ENCODE measurements around the gene ZBTB16.

Gene ZBTB16

DNA sequence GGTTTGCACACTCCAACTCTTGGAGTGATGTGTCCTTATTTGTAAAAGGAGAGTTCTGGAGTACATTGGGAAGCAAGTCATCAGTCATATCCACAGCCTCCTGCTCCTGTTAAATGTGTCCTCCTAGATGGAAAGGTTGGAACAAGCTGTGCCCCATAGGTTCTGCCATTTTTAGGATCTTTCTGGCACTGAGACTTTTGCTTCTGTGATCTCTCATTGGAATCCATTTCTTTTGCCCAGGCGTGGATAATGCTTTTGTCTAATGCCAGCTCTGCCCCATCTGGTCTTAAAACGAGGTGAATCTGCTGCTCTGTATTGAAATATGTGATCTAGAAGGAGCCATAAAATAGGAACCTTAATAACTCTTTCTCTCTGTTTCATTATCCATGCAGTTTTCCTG lies 66.4 kb downstream of the ZBTB16 start:
- no peaks in the 10 kb centered on the region for H3K27me3 ChIP-seq (ENCODE audit: insufficient read depth, poor library complexity, severe bottlenecking)
- H3K36me3 ChIP-seq (ENCODE audit: low read depth), result peaks cover 9% of the 10 kb centered on the region
- no peak overlapping the region for H3K4me3 ChIP-seq (ENCODE audit: severe bottlenecking)
- ATAC-seq (ENCODE audit: low read depth) (no peak), DNase-seq (ENCODE audit: low spot score) (no peak)
- H3K4me1 ChIP-seq (ENCODE audit: insufficient read depth, poor library complexity, severe bottlenecking), result no peaks in the 10 kb centered on the region
- TF ChIP-seq, protein P1, sequence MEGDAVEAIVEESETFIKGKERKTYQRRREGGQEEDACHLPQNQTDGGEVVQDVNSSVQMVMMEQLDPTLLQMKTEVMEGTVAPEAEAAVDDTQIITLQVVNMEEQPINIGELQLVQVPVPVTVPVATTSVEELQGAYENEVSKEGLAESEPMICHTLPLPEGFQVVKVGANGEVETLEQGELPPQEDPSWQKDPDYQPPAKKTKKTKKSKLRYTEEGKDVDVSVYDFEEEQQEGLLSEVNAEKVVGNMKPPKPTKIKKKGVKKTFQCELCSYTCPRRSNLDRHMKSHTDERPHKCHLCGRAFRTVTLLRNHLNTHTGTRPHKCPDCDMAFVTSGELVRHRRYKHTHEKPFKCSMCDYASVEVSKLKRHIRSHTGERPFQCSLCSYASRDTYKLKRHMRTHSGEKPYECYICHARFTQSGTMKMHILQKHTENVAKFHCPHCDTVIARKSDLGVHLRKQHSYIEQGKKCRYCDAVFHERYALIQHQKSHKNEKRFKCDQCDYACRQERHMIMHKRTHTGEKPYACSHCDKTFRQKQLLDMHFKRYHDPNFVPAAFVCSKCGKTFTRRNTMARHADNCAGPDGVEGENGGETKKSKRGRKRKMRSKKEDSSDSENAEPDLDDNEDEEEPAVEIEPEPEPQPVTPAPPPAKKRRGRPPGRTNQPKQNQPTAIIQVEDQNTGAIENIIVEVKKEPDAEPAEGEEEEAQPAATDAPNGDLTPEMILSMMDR (IDR thresholded peaks at IDR 0.05; ENCODE audit: poor library complexity, severe bottlenecking), result no peak
- H3K9me3 ChIP-seq (ENCODE audit: severe bottlenecking), result no peaks in the 10 kb centered on the region
- no peak overlapping the region for H3K27ac ChIP-seq (ENCODE audit: poor library complexity, severe bottlenecking)

DNA sequence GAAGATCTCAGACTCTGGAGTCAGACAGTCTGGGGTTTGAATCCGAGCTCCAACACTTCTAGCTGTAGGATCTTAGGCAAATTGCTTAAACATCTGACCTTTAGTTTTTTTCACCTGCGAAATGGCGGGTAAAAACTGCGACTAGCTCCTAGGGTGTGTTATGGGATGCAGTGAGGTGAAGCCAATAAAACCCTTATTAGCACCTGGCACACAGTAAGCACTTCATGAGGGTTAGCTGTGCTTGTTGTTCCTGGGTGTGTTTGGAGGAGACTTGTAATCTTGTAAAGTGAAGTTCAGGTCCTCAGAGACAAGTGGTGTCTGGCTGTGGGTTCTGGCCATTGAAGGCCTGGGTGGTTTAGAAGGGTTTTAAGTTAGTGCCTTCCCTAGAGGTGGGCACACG lies 68.9 kb downstream of the ZBTB16 start:
- H3K27me3 ChIP-seq (ENCODE audit: insufficient read depth, poor library complexity, severe bottlenecking), result no peaks in the 10 kb centered on the region
- no peak for ATAC-seq (ENCODE audit: low read depth)
- H3K4me1 ChIP-seq (ENCODE audit: insufficient read depth, poor library complexity, severe bottlenecking), result peaks cover 12% of the 10 kb centered on the region
- H3K27ac ChIP-seq (ENCODE audit: poor library complexity, severe bottlenecking), result no peak overlapping the region
- no peak for DNase-seq (ENCODE audit: low spot score)
- H3K9me3 ChIP-seq (ENCODE audit: severe bottlenecking), result no peaks in the 10 kb centered on the region
- H3K4me3 ChIP-seq (ENCODE audit: severe bottlenecking), result no peak overlapping the region
- TF ChIP-seq, protein P1 (IDR thresholded peaks at IDR 0.05; ENCODE audit: poor library complexity, severe bottlenecking), result no peak
- peaks cover 9% of the 10 kb centered on the region for H3K36me3 ChIP-seq (ENCODE audit: low read depth)

DNA sequence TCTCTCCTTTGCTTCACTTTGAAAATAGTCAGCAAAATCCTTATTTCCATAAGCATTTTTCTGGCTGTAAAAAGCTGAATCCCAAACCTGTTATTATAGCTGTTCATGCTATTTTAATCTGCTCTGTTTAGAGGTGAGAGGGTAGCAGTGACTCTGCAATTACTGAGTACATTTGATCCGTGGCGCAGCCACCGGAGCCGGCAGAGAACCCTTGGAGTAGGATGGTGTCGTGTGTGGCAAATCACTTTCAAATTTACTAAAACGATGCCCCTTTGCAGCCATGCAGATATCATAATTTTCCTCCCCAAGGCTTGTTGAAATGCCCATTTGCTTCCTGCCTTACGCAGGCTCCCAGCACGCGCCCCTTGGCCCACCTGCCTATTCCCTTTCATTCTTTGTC lies 69.6 kb downstream of the ZBTB16 start:
- Histone ChIP-seq H3K9me3 (ENCODE audit: severe bottlenecking) (no peaks in the 10 kb centered on the region), H3K36me3 (ENCODE audit: low read depth) (peaks cover 9% of the 10 kb centered on the region), H3K27me3 (ENCODE audit: insufficient read depth, poor library complexity, severe bottlenecking) (no peaks in the 10 kb centered on the region), H3K27ac (ENCODE audit: poor library complexity, severe bottlenecking) (no peak overlapping the region), H3K4me3 (ENCODE audit: severe bottlenecking) (no peak overlapping the region), H3K4me1 (ENCODE audit: insufficient read depth, poor library complexity, severe bottlenecking) (peaks cover 17% of the 10 kb centered on the region)
- no peak for ATAC-seq (ENCODE audit: low read depth)
- no peak for DNase-seq (ENCODE audit: low spot score)
- TF ChIP-seq, protein P1 (IDR thresholded peaks at IDR 0.05; ENCODE audit: poor library complexity, severe bottlenecking), result no peak

DNA sequence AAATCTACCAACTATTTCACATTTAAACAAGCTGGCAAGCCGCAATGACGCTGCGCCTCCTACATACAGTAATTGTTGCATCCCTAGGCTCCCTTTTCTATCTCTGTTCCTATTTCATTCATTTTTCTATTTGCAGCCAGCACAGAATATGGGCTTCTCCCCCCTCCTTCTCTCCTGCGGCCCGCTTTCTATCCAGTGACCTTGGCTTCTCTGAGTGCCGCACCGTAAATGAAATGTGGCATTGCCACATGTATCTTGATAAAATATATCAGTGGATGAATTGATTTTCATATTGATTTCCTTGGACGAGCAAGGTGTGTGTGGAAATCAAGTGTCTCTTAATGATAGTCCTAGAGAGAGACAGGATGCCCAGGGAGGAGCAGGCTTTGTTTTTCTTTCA lies 70.2 kb downstream of the ZBTB16 start:
- Histone ChIP-seq H3K27me3 (ENCODE audit: insufficient read depth, poor library complexity, severe bottlenecking) (no peaks in the 10 kb centered on the region), H3K4me3 (ENCODE audit: severe bottlenecking) (no peak overlapping the region), H3K27ac (ENCODE audit: poor library complexity, severe bottlenecking) (no peak overlapping the region), H3K36me3 (ENCODE audit: low read depth) (peaks cover 9% of the 10 kb centered on the region), H3K9me3 (ENCODE audit: severe bottlenecking) (no peaks in the 10 kb centered on the region), H3K4me1 (ENCODE audit: insufficient read depth, poor library complexity, severe bottlenecking) (peaks cover 23% of the 10 kb centered on the region)
- ATAC-seq (ENCODE audit: low read depth), result no peak
- TF ChIP-seq, protein P1 (IDR thresholded peaks at IDR 0.05; ENCODE audit: poor library complexity, severe bottlenecking), result no peak
- no peak for DNase-seq (ENCODE audit: low spot score)

DNA sequence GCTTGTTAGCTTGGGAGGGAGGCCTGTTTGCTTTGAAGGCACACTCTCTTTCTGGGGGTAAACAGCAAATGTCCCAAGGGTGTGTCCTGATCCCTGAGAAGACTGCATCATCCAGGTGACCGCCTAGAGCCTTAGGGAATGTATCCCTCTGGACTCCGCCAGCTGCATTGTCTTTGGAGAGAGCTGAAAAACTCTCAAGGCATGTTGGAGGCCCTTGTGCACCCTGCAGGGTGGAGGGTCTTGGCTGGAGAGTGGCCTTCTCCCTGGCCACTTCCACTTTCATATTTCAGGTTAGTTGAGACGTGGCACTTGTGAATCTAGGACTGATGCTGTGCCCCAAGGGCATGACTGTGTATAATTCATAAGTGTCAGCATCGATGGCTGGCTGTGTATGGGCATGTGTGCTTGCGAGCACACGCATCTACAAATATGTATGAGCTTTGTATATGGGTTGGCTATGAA lies 70.6 kb downstream of the ZBTB16 start:
- peaks cover 26% of the 10 kb centered on the region for H3K4me1 ChIP-seq (ENCODE audit: insufficient read depth, poor library complexity, severe bottlenecking)

More for the DNA sequence above, 70.6 kb downstream of the ZBTB16 start:
- DNase-seq (ENCODE audit: low spot score) (no peak), ATAC-seq (ENCODE audit: low read depth) (peak; percentile 4; the same call in 1 of the 3 replicates)
- Histone ChIP-seq H3K36me3 (ENCODE audit: low read depth) (peaks cover 9% of the 10 kb centered on the region), H3K27me3 (ENCODE audit: insufficient read depth, poor library complexity, severe bottlenecking) (no peaks in the 10 kb centered on the region), H3K27ac (ENCODE audit: poor library complexity, severe bottlenecking) (no peak overlapping the region), H3K9me3 (ENCODE audit: severe bottlenecking) (no peaks in the 10 kb centered on the region), H3K4me3 (ENCODE audit: severe bottlenecking) (no peak overlapping the region)
- TF ChIP-seq, protein P1 (IDR thresholded peaks at IDR 0.05; ENCODE audit: poor library complexity, severe bottlenecking), result no peak
